Measurements from ENCODE around the gene AGO3. TPM values are rescaled to one million over a fixed set of nuclear protein-coding genes. Genes with fewer than 3 reads are reported as not detected.
A peak's percentile ranks its signal among the peaks of the same experiment; 100 is the strongest.
"Not testable (repeated sequence)": the region's sequence is repeated elsewhere in the genome, so short reads cannot be mapped to it uniquely, and the experiment has no call there.

AGO3 gene
- total and polyA plus RNA-seq, 7 experiments from 2014 or later, result 11.8 to 49.2 (median 32.9) TPM

- CTCF ChIA-PET, result no interaction called here
These were observed 46.0 kb upstream of the AGO3 start for GRCh38 chr1:35884934-35885333.

GRCh38 chr1:35885961-35886558, 44.8 kb upstream of the AGO3 start:
- H3K27ac Mint-ChIP-seq, result peak overlapping the region in 8 of 9 donors; percentile 11 to 86 (median 56)
- no peaks in the 10 kb centered on the region for H3K9me3 ChIP-seq (ENCODE audit: control insufficient read depth in 2 of 3, low read length in 3 of 3)
- ATAC-seq (no peak), DNase-seq (no peak)
- no peaks in the 10 kb centered on the region for H3K27me3 ChIP-seq (ENCODE audit: control insufficient read depth in 2 of 2, insufficient read depth in 2 of 2, low read length in 2 of 2)
- H3K4me1 ChIP-seq (ENCODE audit: control insufficient read depth in 2 of 2, insufficient read depth in 2 of 2, low read length in 2 of 2), result peaks cover 9 to 24% of the 10 kb centered on the region in 2 donors
- no peak overlapping the region for H3K4me3 ChIP-seq (ENCODE audit: low read length)
- H3K27ac ChIP-seq (ENCODE audit: low read depth, low read length), result no peak overlapping the region
- peak overlapping the region in 5 of 10 donors; percentile 6 to 18 (median 12) for H3K4me3 Mint-ChIP-seq
- POLR2A ChIA-PET, result interaction anchor here (0.7 kb wide), 1 partner anchor 340 kb away, joined by 3 read pairs; no protein-coding TSS in a partner anchor
- intact Hi-C loops (cut with micrococcal nuclease), result loop anchor here in 1 of 2 donors (10.0 kb wide), 1 partner anchor 111 kb away; no protein-coding TSS in a partner anchor
- peaks cover 0 to 4% (median 0%) of the 10 kb centered on the region in 5 donors for H3K27me3 Mint-ChIP-seq
- H3K4me1 Mint-ChIP-seq, result peaks cover 46 to 56% (median 51%) of the 10 kb centered on the region in 7 donors
- CTCF ChIA-PET, result no interaction called here
- peaks cover 2 to 15% (median 5%) of the 10 kb centered on the region in 5 donors for H3K36me3 Mint-ChIP-seq
- H3K9me3 Mint-ChIP-seq, result peaks cover 0 to 3% (median 0%) of the 10 kb centered on the region in 11 donors
- H3K36me3 ChIP-seq (ENCODE audit: control insufficient read depth in 2 of 3, insufficient read depth in 3 of 3, low read length in 3 of 3), result peaks cover 0 to 23% (median 5%) of the 10 kb centered on the region in 3 experiments

More at GRCh38 chr1:35884934-35885333, 46.0 kb upstream of the AGO3 start:
- Mint-ChIP-seq H3K9me3 (peaks cover 0 to 3% (median 0%) of the 10 kb centered on the region in 11 donors), H3K27ac (peak overlapping the region in 5 of 9 donors; percentile 6 to 74 (median 37)), H3K4me3 (peak overlapping the region; percentile 25 to 98 (median 78)), H3K27me3 (peaks cover 0 to 4% (median 0%) of the 10 kb centered on the region in 5 donors), H3K4me1 (peaks cover 43 to 56% (median 51%) of the 10 kb centered on the region in 7 donors), H3K36me3 (peaks cover 0 to 6% (median 4%) of the 10 kb centered on the region in 5 donors)
- Histone ChIP-seq H3K4me3 (ENCODE audit: low read length) (no peak overlapping the region), H3K9me3 (ENCODE audit: control insufficient read depth in 2 of 3, low read length in 3 of 3) (no peaks in the 10 kb centered on the region), H3K36me3 (ENCODE audit: control insufficient read depth in 2 of 3, insufficient read depth in 3 of 3, low read length in 3 of 3) (peaks cover 0 to 16% (median 0%) of the 10 kb centered on the region in 3 experiments), H3K27me3 (ENCODE audit: control insufficient read depth in 2 of 2, insufficient read depth in 2 of 2, low read length in 2 of 2) (no peaks in the 10 kb centered on the region), H3K27ac (ENCODE audit: low read depth, low read length) (no peak overlapping the region), H3K4me1 (ENCODE audit: control insufficient read depth in 2 of 2, insufficient read depth in 2 of 2, low read length in 2 of 2) (peaks cover 9 to 24% of the 10 kb centered on the region in 2 donors)
- POLR2A ChIA-PET, result no interaction called here
- ATAC-seq (no peak), DNase-seq (no peak)
- intact Hi-C loops (cut with micrococcal nuclease), result loop anchor here in 1 of 2 donors (10.0 kb wide), 1 partner anchor 110 kb away; no protein-coding TSS in a partner anchor

GRCh38 chr1:35886577-35887431, 44.1 kb upstream of the AGO3 start:
- Mint-ChIP-seq H3K36me3 (peaks cover 4 to 17% (median 7%) of the 10 kb centered on the region in 5 donors), H3K27ac (peak overlapping the region in 8 of 9 donors; percentile 11 to 86 (median 63)), H3K9me3 (peaks cover 0 to 3% (median 0%) of the 10 kb centered on the region in 11 donors), H3K4me1 (peaks cover 44 to 54% (median 49%) of the 10 kb centered on the region in 7 donors), H3K4me3 (peak overlapping the region in 5 of 10 donors; percentile 6 to 44 (median 12)), H3K27me3 (peaks cover 0 to 4% (median 0%) of the 10 kb centered on the region in 5 donors)
- Histone ChIP-seq H3K9me3 (ENCODE audit: control insufficient read depth in 2 of 3, low read length in 3 of 3) (no peaks in the 10 kb centered on the region), H3K4me3 (ENCODE audit: low read length) (no peak overlapping the region), H3K36me3 (ENCODE audit: control insufficient read depth in 2 of 3, insufficient read depth in 3 of 3, low read length in 3 of 3) (peaks cover 0 to 26% (median 9%) of the 10 kb centered on the region in 3 experiments), H3K4me1 (ENCODE audit: control insufficient read depth in 2 of 2, insufficient read depth in 2 of 2, low read length in 2 of 2) (peaks cover 9 to 24% of the 10 kb centered on the region in 2 donors), H3K27ac (ENCODE audit: low read depth, low read length) (no peak overlapping the region), H3K27me3 (ENCODE audit: control insufficient read depth in 2 of 2, insufficient read depth in 2 of 2, low read length in 2 of 2) (no peaks in the 10 kb centered on the region)
- intact Hi-C loops (cut with micrococcal nuclease), result loop anchor here in 1 of 2 donors (10.0 kb wide), 1 partner anchor 112 kb away; no protein-coding TSS in a partner anchor
- ChIA-PET CTCF (no interaction called here), POLR2A (interaction anchor here (0.7 kb wide), 1 partner anchor 44 kb away, joined by 3 read pairs; the partner anchor contains the start of gene AGO3)
- no peak for DNase-seq
- no peak for ATAC-seq

GRCh38 chr1:35887508-35887907, 43.4 kb upstream of the AGO3 start:
- no peak for DNase-seq
- peak overlapping the region; percentile 11 to 85 (median 61) for H3K27ac Mint-ChIP-seq
- CTCF ChIA-PET, result no interaction called here
- intact Hi-C loops (cut with micrococcal nuclease), result loop anchor here in 1 of 2 donors (10.0 kb wide), 1 partner anchor 113 kb away; no protein-coding TSS in a partner anchor
- Histone ChIP-seq H3K4me1 (ENCODE audit: control insufficient read depth in 2 of 2, insufficient read depth in 2 of 2, low read length in 2 of 2) (peaks cover 9 to 22% of the 10 kb centered on the region in 2 donors), H3K27ac (ENCODE audit: low read depth, low read length) (no peak overlapping the region), H3K36me3 (ENCODE audit: control insufficient read depth in 2 of 3, insufficient read depth in 3 of 3, low read length in 3 of 3) (peaks cover 4 to 33% (median 16%) of the 10 kb centered on the region in 3 experiments), H3K9me3 (ENCODE audit: control insufficient read depth in 2 of 3, low read length in 3 of 3) (no peaks in the 10 kb centered on the region), H3K27me3 (ENCODE audit: control insufficient read depth in 2 of 2, insufficient read depth in 2 of 2, low read length in 2 of 2) (no peaks in the 10 kb centered on the region), H3K4me3 (ENCODE audit: low read length) (no peak overlapping the region)
- H3K4me3 Mint-ChIP-seq, result peak overlapping the region in 2 of 10 donors; percentile 12 to 64
- no peak for ATAC-seq
- H3K9me3 Mint-ChIP-seq, result peaks cover 0 to 3% (median 0%) of the 10 kb centered on the region in 11 donors
- peaks cover 37 to 47% (median 42%) of the 10 kb centered on the region in 7 donors for H3K4me1 Mint-ChIP-seq
- peaks cover 4 to 24% (median 7%) of the 10 kb centered on the region in 5 donors for H3K36me3 Mint-ChIP-seq
- POLR2A ChIA-PET, result interaction anchor here (0.6 kb wide), 1 partner anchor 380 kb away, joined by 4 read pairs; no protein-coding TSS in a partner anchor
- H3K27me3 Mint-ChIP-seq, result no peaks in the 10 kb centered on the region

GRCh38 chr1:35888255-35888654, 42.6 kb upstream of the AGO3 start:
- H3K27me3 Mint-ChIP-seq, result no peaks in the 10 kb centered on the region
- H3K4me1 Mint-ChIP-seq, result peaks cover 34 to 44% (median 40%) of the 10 kb centered on the region in 7 donors
- Histone ChIP-seq H3K36me3 (ENCODE audit: control insufficient read depth in 2 of 3, insufficient read depth in 3 of 3, low read length in 3 of 3) (peaks cover 6 to 40% (median 21%) of the 10 kb centered on the region in 3 experiments), H3K27me3 (ENCODE audit: control insufficient read depth in 2 of 2, insufficient read depth in 2 of 2, low read length in 2 of 2) (no peaks in the 10 kb centered on the region), H3K27ac (ENCODE audit: low read depth, low read length) (no peak overlapping the region), H3K4me3 (ENCODE audit: low read length) (no peak overlapping the region), H3K9me3 (ENCODE audit: control insufficient read depth in 2 of 3, low read length in 3 of 3) (no peaks in the 10 kb centered on the region), H3K4me1 (ENCODE audit: control insufficient read depth in 2 of 2, insufficient read depth in 2 of 2, low read length in 2 of 2) (peaks cover 9 to 19% of the 10 kb centered on the region in 2 donors)
- ATAC-seq (no peak), DNase-seq (no peak)
- POLR2A ChIA-PET, result no interaction called here
- H3K9me3 Mint-ChIP-seq, result peaks cover 0 to 3% (median 0%) of the 10 kb centered on the region in 11 donors
- H3K36me3 Mint-ChIP-seq, result peaks cover 4 to 28% (median 7%) of the 10 kb centered on the region in 5 donors
- CTCF ChIA-PET, result no interaction called here
- H3K27ac Mint-ChIP-seq, result no peak overlapping the region
- intact Hi-C loops (cut with micrococcal nuclease), result loop anchor here in 1 of 2 donors (10.0 kb wide), 1 partner anchor 113 kb away; no protein-coding TSS in a partner anchor
- no peak overlapping the region for H3K4me3 Mint-ChIP-seq

- peaks cover 33 to 44% (median 39%) of the 10 kb centered on the region in 7 donors for H3K4me1 Mint-ChIP-seq
- POLR2A ChIA-PET, result interaction anchor here (0.6 kb wide), 1 partner anchor 123 kb away, joined by 3 read pairs; no protein-coding TSS in a partner anchor
- not testable (repeated sequence) for H3K27me3 Mint-ChIP-seq; H3K4me3 Mint-ChIP-seq; H3K9me3 ChIP-seq (ENCODE audit: control insufficient read depth in 2 of 3, low read length in 3 of 3); H3K27me3 ChIP-seq (ENCODE audit: control insufficient read depth in 2 of 2, insufficient read depth in 2 of 2, low read length in 2 of 2); H3K4me3 ChIP-seq (ENCODE audit: low read length); DNase-seq; ATAC-seq; H3K27ac Mint-ChIP-seq; H3K9me3 Mint-ChIP-seq; H3K27ac ChIP-seq (ENCODE audit: low read depth, low read length)
- Histone ChIP-seq H3K36me3 (ENCODE audit: control insufficient read depth in 2 of 3, insufficient read depth in 3 of 3, low read length in 3 of 3) (peaks cover 6 to 42% (median 25%) of the 10 kb centered on the region in 3 experiments), H3K4me1 (ENCODE audit: control insufficient read depth in 2 of 2, insufficient read depth in 2 of 2, low read length in 2 of 2) (peaks cover 9 to 19% of the 10 kb centered on the region in 2 donors)
- intact Hi-C loops (cut with micrococcal nuclease), result loop anchor here in 1 of 2 donors (10.0 kb wide), 1 partner anchor 114 kb away; no protein-coding TSS in a partner anchor
- peaks cover 5 to 36% (median 9%) of the 10 kb centered on the region in 5 donors for H3K36me3 Mint-ChIP-seq
- CTCF ChIA-PET, result interaction anchor here (0.7 to 0.8 kb wide), 2 partner anchors 197 to 229 kb away, joined by 3 to 4 read pairs; no protein-coding TSS in a partner anchor
These were observed 41.9 kb upstream of the AGO3 start for GRCh38 chr1:35888981-35889380.

All from naive thymus-derived CD4-positive, alpha-beta T cell (primary cell).